HEK293T (cell line): ENCODE data around the gene LSM6.

Experiments used
- BHLHE40 ChIP-seq: fragments of 450-650 bp; IDR thresholded peaks from 2 replicates; pipeline ENCODE4 v1.6.1; 2016; ENCODE audit warnings: mild to moderate bottlenecking, moderate library complexity, borderline replicate concordance
- ELF4 ChIP-seq: fragments of 450-650 bp; IDR thresholded peaks from 2 replicates; pipeline ENCODE4 v1.6.1; 2017; ENCODE audit warnings: antibody characterized with exemption
- FOXM1 ChIP-seq: fragments of 450-650 bp; IDR thresholded peaks from 2 replicates; pipeline ENCODE4 v1.6.1; 2017; ENCODE audit warnings: mild to moderate bottlenecking, borderline replicate concordance
- SP1 ChIP-seq: fragments of 450-650 bp; IDR thresholded peaks from 2 replicates; pipeline ENCODE4 v1.6.1; 2017
- SUZ12 ChIP-seq: fragments of 450-650 bp; IDR thresholded peaks from 2 replicates; pipeline ENCODE4 v1.6.1; 2016; ENCODE audit warnings: mild to moderate bottlenecking

GRCh38 chr4:146214238-146214637 is 38.7 kb downstream of the LSM6 start, which contains the start of gene REELD1:
- no peak for TF ChIP-seq SP1
- no peak for TF ChIP-seq SUZ12
- no peak for TF ChIP-seq ELF4
- no peak for TF ChIP-seq FOXM1
- no peak for TF ChIP-seq BHLHE40
